HepG2 (cell line): ENCODE data around the gene ARHGDIA. TPM values are rescaled to one million over a fixed set of nuclear protein-coding genes. Genes with fewer than 3 reads are reported as not detected.
A peak's percentile ranks its signal among the peaks of the same experiment; 100 is the strongest.

ENCODE experiments used
- CBX2 ChIP-seq, 2 experiments: fragments of 200-600 bp in 1 of 2; sonication (generic); formaldehyde crosslinking in 1 of 2; IDR thresholded peaks; 2 replicates each; pipeline versions ENCODE4 v1.7.0 to v1.8.1; 2018 to 2022; ENCODE audit warnings: low read depth in 2 of 2, low read length in 1 of 2, mild to moderate bottlenecking in 1 of 2, missing genetic modification reagents in 1 of 2
- CREB1 ChIP-seq, 2 experiments: fragments of 450-650 bp in 1 of 2; IDR thresholded peaks; 2 replicates each; pipeline ENCODE4 v1.6.1; 2016 to 2017; ENCODE audit warnings: control low read depth in 1 of 2, mild to moderate bottlenecking in 1 of 2, missing compliant biosample characterization in 1 of 2, missing genetic modification characterization in 1 of 2
- FOXA3 ChIP-seq: IDR thresholded peaks from 2 replicates; pipeline ENCODE4 v1.6.1; 2016; ENCODE audit warnings: missing genetic modification reagents, missing compliant biosample characterization
- GPN1 ChIP-seq: sonication (generic); formaldehyde crosslinking; IDR thresholded peaks from 2 replicates; pipeline ENCODE4 v1.5.1; 2020; ENCODE audit warnings: missing genetic modification reagents, borderline replicate concordance
- KDM1A ChIP-seq: IDR thresholded peaks from 2 replicates; pipeline ENCODE4 v1.6.1; 2016; ENCODE audit warnings: missing compliant biosample characterization
- MIER2 ChIP-seq: IDR thresholded peaks from 2 replicates; pipeline ENCODE4 v1.6.1; 2016; ENCODE audit warnings: missing biosample characterization, missing genetic modification reagents
- PHB2 ChIP-seq: fragments of 450-650 bp; IDR thresholded peaks from 2 replicates; pipeline ENCODE4 v1.6.1; 2018; ENCODE audit not compliant: partially characterized antibody
- PHF21A ChIP-seq: sonication (generic); formaldehyde crosslinking; IDR thresholded peaks from 2 replicates; pipeline ENCODE4 v1.5.0; 2020; ENCODE audit warnings: mild to moderate bottlenecking, missing genetic modification reagents
- RFXANK ChIP-seq: IDR thresholded peaks from 2 replicates; pipeline ENCODE4 v1.6.1; 2016
- ZMAT3 ChIP-seq: sonication (generic); formaldehyde crosslinking; conservative IDR thresholded peaks from 2 replicates; pipeline ENCODE4 v1.7.0; 2021; ENCODE audit warnings: missing genetic modification reagents
- ZNF343 ChIP-seq: sonication (generic); formaldehyde crosslinking; IDR thresholded peaks from 2 replicates; pipeline ENCODE4 v1.4.0; 2020; ENCODE audit warnings: mild to moderate bottlenecking, missing genetic modification reagents
- ZNF501 ChIP-seq: sonication (generic); formaldehyde crosslinking; IDR thresholded peaks from 2 replicates; pipeline ENCODE4 v1.5.1; 2020; ENCODE audit warnings: mild to moderate bottlenecking, moderate library complexity, missing genetic modification reagents
- ZNF549 ChIP-seq: sonication (generic); formaldehyde crosslinking; IDR thresholded peaks from 2 replicates; pipeline ENCODE4 v1.5.0; 2020; ENCODE audit warnings: missing genetic modification reagents
- ZNF564 ChIP-seq: sonication (generic); formaldehyde crosslinking; IDR thresholded peaks from 2 replicates; pipeline ENCODE4 v1.8.1; 2023; ENCODE audit warnings: mild to moderate bottlenecking, missing genetic modification reagents
- ZNF776 ChIP-seq: sonication (generic); formaldehyde crosslinking; IDR thresholded peaks from 2 replicates; pipeline ENCODE4 v1.4.0; 2020; ENCODE audit warnings: mild to moderate bottlenecking, missing genetic modification reagents
- ZNF841 ChIP-seq: sonication (generic); formaldehyde crosslinking; IDR thresholded peaks from 2 replicates; pipeline ENCODE4 v1.8.1; 2023; ENCODE audit warnings: missing genetic modification reagents, borderline replicate concordance
- ZSCAN25 ChIP-seq: sonication (generic); formaldehyde crosslinking; IDR thresholded peaks from 2 replicates; pipeline ENCODE4 v1.8.0; 2022; ENCODE audit warnings: mild to moderate bottlenecking, missing genetic modification reagents
- polyA plus RNA-seq, 8 experiments: library from polyadenylated mRNA; depleted of rRNA in 3 of 8; stranded (reverse) in 7 of 8; unstranded in 1 of 8; fragments of >200 nt; fragmentation: Illumina TruSeq in 4 of 8; extraction: Trizol in 4 of 8; gene quantifications; 2 replicates each; pipeline versions ENCODE4 v1.2.1 to v1.2.3, GENCODE V29; 2011 to 2016; ENCODE audit warnings: low read depth in 4 of 8, missing spikeins in 1 of 8, mixed read lengths in 1 of 8; ENCODE audit not compliant: insufficient read depth in 1 of 8
- total RNA-seq, 5 experiments: library from RNA; depleted of rRNA; stranded (reverse); fragments of >200 nt; fragmentation: Illumina TruSeq; extraction: Trizol; gene quantifications; 2 replicates each; pipeline ENCODE4 v1.2.3, GENCODE V29; 2016; ENCODE audit warnings: low read depth in 1 of 5
- TF ChIP-seq, protein P1 (sequence below): sonication (generic); formaldehyde crosslinking; IDR thresholded peaks from 2 replicates; pipeline ENCODE4 v1.4.0; 2020; ENCODE audit warnings: missing genetic modification reagents
- TF ChIP-seq, protein P2 (sequence below): sonication (generic); formaldehyde crosslinking; IDR thresholded peaks from 2 replicates; pipeline ENCODE4 v1.5.0; 2020; ENCODE audit warnings: mild to moderate bottlenecking, missing genetic modification reagents
- TF ChIP-seq, protein P3 (sequence below): sonication (generic); formaldehyde crosslinking; IDR thresholded peaks from 2 replicates; pipeline ENCODE4 v1.5.0; 2020; ENCODE audit warnings: mild to moderate bottlenecking, missing genetic modification reagents, moderate library complexity
- TF ChIP-seq, protein P4 (sequence below): sonication (generic); formaldehyde crosslinking; IDR thresholded peaks from 2 replicates; pipeline ENCODE4 v1.8.0; 2022; ENCODE audit warnings: missing genetic modification reagents, mild to moderate bottlenecking, borderline replicate concordance
- TF ChIP-seq, protein P5 (sequence below): sonication (generic); formaldehyde crosslinking; conservative IDR thresholded peaks from 2 replicates; pipeline ENCODE4 v1.8.0; 2022; ENCODE audit warnings: mild to moderate bottlenecking, moderate library complexity, missing genetic modification reagents

ARHGDIA gene
- total and polyA plus RNA-seq, 2 of the 13 experiments (the other 11 are each of a cell fraction or from before 2014, with no cell fraction given): 40.0 to 64.0 TPM

DNA sequence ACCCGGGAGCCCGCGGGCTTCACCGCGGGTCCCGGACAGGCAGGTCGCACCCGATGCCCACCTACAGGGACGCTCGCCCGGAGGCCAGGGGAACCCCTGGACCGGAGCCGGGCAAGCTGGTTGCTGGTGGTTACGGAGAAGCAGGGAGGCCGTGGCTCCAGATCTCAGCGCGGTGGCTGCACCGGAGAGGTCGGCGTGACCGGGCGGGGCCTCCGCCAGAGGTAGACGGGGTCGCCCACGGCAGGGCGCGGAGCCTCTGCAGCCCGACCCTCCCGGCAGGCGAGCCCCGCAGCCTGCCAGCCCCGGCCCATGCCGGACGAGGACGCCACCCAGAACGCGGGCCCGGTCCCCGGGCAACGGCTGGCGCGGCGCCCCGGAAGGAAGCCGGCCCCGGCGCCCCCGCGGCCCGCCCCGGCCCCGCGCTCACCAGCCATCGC, 39.7 kb upstream of the ARHGDIA start (continued):
- 0 out of 2 replicates have a peak, but pooled peaks have one; percentile 13 for TF ChIP-seq ZMAT3 (CRISPR knock-in tag)
- TF ChIP-seq ZNF841 (CRISPR knock-in tag): no peak
- TF ChIP-seq GPN1 (CRISPR knock-in tag): no peak
- no peak for TF ChIP-seq MIER2 (CRISPR knock-in tag)
- TF ChIP-seq ZNF343: peak; percentile 50; the same call in 1 of the 2 replicates
- no peak for TF ChIP-seq ZNF564 (CRISPR knock-in tag)
- no peak for TF ChIP-seq ZNF501 (CRISPR knock-in tag)
- TF ChIP-seq, protein P1, sequence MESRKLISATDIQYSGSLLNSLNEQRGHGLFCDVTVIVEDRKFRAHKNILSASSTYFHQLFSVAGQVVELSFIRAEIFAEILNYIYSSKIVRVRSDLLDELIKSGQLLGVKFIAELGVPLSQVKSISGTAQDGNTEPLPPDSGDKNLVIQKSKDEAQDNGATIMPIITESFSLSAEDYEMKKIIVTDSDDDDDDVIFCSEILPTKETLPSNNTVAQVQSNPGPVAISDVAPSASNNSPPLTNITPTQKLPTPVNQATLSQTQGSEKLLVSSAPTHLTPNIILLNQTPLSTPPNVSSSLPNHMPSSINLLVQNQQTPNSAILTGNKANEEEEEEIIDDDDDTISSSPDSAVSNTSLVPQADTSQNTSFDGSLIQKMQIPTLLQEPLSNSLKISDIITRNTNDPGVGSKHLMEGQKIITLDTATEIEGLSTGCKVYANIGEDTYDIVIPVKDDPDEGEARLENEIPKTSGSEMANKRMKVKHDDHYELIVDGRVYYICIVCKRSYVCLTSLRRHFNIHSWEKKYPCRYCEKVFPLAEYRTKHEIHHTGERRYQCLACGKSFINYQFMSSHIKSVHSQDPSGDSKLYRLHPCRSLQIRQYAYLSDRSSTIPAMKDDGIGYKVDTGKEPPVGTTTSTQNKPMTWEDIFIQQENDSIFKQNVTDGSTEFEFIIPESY: no peak
- TF ChIP-seq, protein P2, sequence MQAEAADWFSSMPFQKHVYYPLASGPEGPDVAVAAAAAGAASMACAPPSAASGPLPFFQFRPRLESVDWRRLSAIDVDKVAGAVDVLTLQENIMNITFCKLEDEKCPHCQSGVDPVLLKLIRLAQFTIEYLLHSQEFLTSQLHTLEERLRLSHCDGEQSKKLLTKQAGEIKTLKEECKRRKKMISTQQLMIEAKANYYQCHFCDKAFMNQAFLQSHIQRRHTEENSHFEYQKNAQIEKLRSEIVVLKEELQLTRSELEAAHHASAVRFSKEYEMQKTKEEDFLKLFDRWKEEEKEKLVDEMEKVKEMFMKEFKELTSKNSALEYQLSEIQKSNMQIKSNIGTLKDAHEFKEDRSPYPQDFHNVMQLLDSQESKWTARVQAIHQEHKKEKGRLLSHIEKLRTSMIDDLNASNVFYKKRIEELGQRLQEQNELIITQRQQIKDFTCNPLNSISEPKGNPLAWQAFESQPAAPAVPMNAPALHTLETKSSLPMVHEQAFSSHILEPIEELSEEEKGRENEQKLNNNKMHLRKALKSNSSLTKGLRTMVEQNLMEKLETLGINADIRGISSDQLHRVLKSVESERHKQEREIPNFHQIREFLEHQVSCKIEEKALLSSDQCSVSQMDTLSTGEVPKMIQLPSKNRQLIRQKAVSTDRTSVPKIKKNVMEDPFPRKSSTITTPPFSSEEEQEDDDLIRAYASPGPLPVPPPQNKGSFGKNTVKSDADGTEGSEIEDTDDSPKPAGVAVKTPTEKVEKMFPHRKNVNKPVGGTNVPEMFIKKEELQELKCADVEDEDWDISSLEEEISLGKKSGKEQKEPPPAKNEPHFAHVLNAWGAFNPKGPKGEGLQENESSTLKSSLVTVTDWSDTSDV (CRISPR knock-in tag): no peak; the same call in 1 of the 2 replicates
- TF ChIP-seq RFXANK: no peak
- peak; percentile 84; the same call in 1 of the 2 replicates for TF ChIP-seq ZNF776 (CRISPR knock-in tag)
- TF ChIP-seq, protein P3, sequence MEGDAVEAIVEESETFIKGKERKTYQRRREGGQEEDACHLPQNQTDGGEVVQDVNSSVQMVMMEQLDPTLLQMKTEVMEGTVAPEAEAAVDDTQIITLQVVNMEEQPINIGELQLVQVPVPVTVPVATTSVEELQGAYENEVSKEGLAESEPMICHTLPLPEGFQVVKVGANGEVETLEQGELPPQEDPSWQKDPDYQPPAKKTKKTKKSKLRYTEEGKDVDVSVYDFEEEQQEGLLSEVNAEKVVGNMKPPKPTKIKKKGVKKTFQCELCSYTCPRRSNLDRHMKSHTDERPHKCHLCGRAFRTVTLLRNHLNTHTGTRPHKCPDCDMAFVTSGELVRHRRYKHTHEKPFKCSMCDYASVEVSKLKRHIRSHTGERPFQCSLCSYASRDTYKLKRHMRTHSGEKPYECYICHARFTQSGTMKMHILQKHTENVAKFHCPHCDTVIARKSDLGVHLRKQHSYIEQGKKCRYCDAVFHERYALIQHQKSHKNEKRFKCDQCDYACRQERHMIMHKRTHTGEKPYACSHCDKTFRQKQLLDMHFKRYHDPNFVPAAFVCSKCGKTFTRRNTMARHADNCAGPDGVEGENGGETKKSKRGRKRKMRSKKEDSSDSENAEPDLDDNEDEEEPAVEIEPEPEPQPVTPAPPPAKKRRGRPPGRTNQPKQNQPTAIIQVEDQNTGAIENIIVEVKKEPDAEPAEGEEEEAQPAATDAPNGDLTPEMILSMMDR (CRISPR knock-in tag): no peak
- TF ChIP-seq FOXA3 (CRISPR knock-in tag): no peak
- no peak for TF ChIP-seq ZSCAN25 (CRISPR knock-in tag)
- TF ChIP-seq PHF21A (CRISPR knock-in tag): no peak
- TF ChIP-seq, protein P4, sequence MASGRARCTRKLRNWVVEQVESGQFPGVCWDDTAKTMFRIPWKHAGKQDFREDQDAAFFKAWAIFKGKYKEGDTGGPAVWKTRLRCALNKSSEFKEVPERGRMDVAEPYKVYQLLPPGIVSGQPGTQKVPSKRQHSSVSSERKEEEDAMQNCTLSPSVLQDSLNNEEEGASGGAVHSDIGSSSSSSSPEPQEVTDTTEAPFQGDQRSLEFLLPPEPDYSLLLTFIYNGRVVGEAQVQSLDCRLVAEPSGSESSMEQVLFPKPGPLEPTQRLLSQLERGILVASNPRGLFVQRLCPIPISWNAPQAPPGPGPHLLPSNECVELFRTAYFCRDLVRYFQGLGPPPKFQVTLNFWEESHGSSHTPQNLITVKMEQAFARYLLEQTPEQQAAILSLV (CRISPR knock-in tag): no peak
- TF ChIP-seq CBX2 (IDR thresholded peaks at IDR 0.05; ENCODE audit: low read depth, low read length): no peak
- TF ChIP-seq CBX2 (CRISPR knock-in tag; IDR thresholded peaks at IDR 0.05; ENCODE audit: low read depth): no peak
- no peak for TF ChIP-seq CREB1 (IDR thresholded peaks at IDR 0.05)
- TF ChIP-seq CREB1 (CRISPR knock-in tag; IDR thresholded peaks at IDR 0.05): no peak
- no peak for TF ChIP-seq ZNF549
- no peak for TF ChIP-seq KDM1A
- no peak for TF ChIP-seq PHB2
- TF ChIP-seq, protein P5, sequence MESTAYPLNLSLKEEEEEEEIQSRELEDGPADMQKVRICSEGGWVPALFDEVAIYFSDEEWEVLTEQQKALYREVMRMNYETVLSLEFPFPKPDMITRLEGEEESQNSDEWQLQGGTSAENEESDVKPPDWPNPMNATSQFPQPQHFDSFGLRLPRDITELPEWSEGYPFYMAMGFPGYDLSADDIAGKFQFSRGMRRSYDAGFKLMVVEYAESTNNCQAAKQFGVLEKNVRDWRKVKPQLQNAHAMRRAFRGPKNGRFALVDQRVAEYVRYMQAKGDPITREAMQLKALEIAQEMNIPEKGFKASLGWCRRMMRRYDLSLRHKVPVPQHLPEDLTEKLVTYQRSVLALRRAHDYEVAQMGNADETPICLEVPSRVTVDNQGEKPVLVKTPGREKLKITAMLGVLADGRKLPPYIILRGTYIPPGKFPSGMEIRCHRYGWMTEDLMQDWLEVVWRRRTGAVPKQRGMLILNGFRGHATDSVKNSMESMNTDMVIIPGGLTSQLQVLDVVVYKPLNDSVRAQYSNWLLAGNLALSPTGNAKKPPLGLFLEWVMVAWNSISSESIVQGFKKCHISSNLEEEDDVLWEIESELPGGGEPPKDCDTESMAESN: no peak
